ENCODE data around the gene REXO5. TPM values are rescaled to one million over a fixed set of nuclear protein-coding genes. Genes with fewer than 3 reads are reported as not detected.

The REXO5 gene
- total and polyA plus RNA-seq, 2 of the 13 experiments (the other 11 are each of a cell fraction or from before 2014, with no cell fraction given), result 5.9 to 13.1 TPM

- TF ChIP-seq DMTF1 (CRISPR knock-in tag; IDR thresholded peaks at IDR 0.05), result no peak
- no peak for TF ChIP-seq GATA4 (IDR thresholded peaks at IDR 0.05; ENCODE audit: borderline replicate concordance, low read depth)
- TF ChIP-seq GTF2F1 (IDR thresholded peaks at IDR 0.05; ENCODE audit: low read length), result no peak
- 0 out of 2 replicates have a peak, but pooled peaks have one; percentile 59 for TF ChIP-seq RARG (CRISPR knock-in tag; IDR thresholded peaks at IDR 0.05; ENCODE audit: low read depth)
- 0 out of 2 replicates have a peak, but pooled peaks have one; percentile 71 for TF ChIP-seq SSRP1 (CRISPR knock-in tag; IDR thresholded peaks at IDR 0.05)
- peak; percentile 57 for TF ChIP-seq ARID5B (CRISPR knock-in tag; IDR thresholded peaks at IDR 0.05)
- TF ChIP-seq JDP2 (CRISPR knock-in tag; IDR thresholded peaks at IDR 0.05; ENCODE audit: borderline replicate concordance), result no peak
- no peak for TF ChIP-seq KLF15 (CRISPR knock-in tag; IDR thresholded peaks at IDR 0.05; ENCODE audit: borderline replicate concordance)
- TF ChIP-seq ZSCAN21 (CRISPR knock-in tag; IDR thresholded peaks at IDR 0.05; ENCODE audit: borderline replicate concordance), result no peak
- peak in 1 of 2 experiments; percentile 59; a peak in 2 of 4 replicates for TF ChIP-seq KLF16 (CRISPR knock-in tag; IDR thresholded peaks at IDR 0.05)
- TF ChIP-seq STAG1 (CRISPR knock-in tag; IDR thresholded peaks at IDR 0.05), result peak; percentile 100
- peak; percentile 25; the same call in 1 of the 2 replicates for TF ChIP-seq SOX5 (CRISPR knock-in tag; IDR thresholded peaks at IDR 0.05; ENCODE audit: borderline replicate concordance)
- TF ChIP-seq ZNF580 (CRISPR knock-in tag; IDR thresholded peaks at IDR 0.05; ENCODE audit: borderline replicate concordance, low read depth), result 0 out of 2 replicates have a peak, but pooled peaks have one; percentile 48
- 0 out of 2 replicates have a peak, but pooled peaks have one; percentile 67 for TF ChIP-seq MXD4 (CRISPR knock-in tag; IDR thresholded peaks at IDR 0.05)
- peak; percentile 39; the same call in 1 of the 2 replicates for TF ChIP-seq SIX1 (CRISPR knock-in tag; IDR thresholded peaks at IDR 0.05; ENCODE audit: borderline replicate concordance)
- TF ChIP-seq ZNF543 (CRISPR knock-in tag; IDR thresholded peaks at IDR 0.05), result no peak
- 0 out of 2 replicates have a peak, but pooled peaks have one; percentile 40 for TF ChIP-seq ZBTB3 (CRISPR knock-in tag; IDR thresholded peaks at IDR 0.05; ENCODE audit: borderline replicate concordance, low read depth)
- TF ChIP-seq ZNF672 (CRISPR knock-in tag; IDR thresholded peaks at IDR 0.05), result no peak
- no peak for TF ChIP-seq ZNF773 (CRISPR knock-in tag; IDR thresholded peaks at IDR 0.05; ENCODE audit: borderline replicate concordance)
- TF ChIP-seq FOSL1 (CRISPR knock-in tag; IDR thresholded peaks at IDR 0.05; ENCODE audit: borderline replicate concordance), result no peak
- no peak for TF ChIP-seq SKI (IDR thresholded peaks at IDR 0.05; ENCODE audit: partially characterized antibody)
- no peak for TF ChIP-seq ZNF101 (CRISPR knock-in tag; IDR thresholded peaks at IDR 0.05; ENCODE audit: borderline replicate concordance, low read depth)
- TF ChIP-seq KAT8 (CRISPR knock-in tag; IDR thresholded peaks at IDR 0.05), result 0 out of 2 replicates have a peak, but pooled peaks have one; percentile 42
- TF ChIP-seq LCORL (IDR thresholded peaks at IDR 0.05), result no peak
- peak; percentile 64 for TF ChIP-seq LCORL (CRISPR knock-in tag; IDR thresholded peaks at IDR 0.05)
Observed at GRCh38 chr16:20849589-20850390, 43.5 kb downstream of the REXO5 start (continued).

Measured in HepG2 (cell line).